ENCODE results near the gene ANKRD13C. TPM values are rescaled to one million over a fixed set of nuclear protein-coding genes. Genes with fewer than 3 reads are reported as not detected.
"Not testable (repeated sequence)": the region's sequence is repeated elsewhere in the genome, so short reads cannot be mapped to it uniquely, and the experiment has no call there.

Gene ANKRD13C
- total RNA-seq, 1 donor from 2014 or later, result 30.2 TPM

GRCh38 chr1:70383483-70383882 lies 29.0 kb upstream of the ANKRD13C start:
- no peak for DNase-seq (ENCODE audit: low spot score in 2 of 2)
- H3K36me3 ChIP-seq, result no peaks in the 10 kb centered on the region
- H3K9me3 ChIP-seq, result no peaks in the 10 kb centered on the region
- intact Hi-C loops (cut with DNase I), result no loop called here
- H3K4me3 ChIP-seq, result no peak overlapping the region
- H3K27me3 ChIP-seq, result no peaks in the 10 kb centered on the region
- no peak overlapping the region for H3K27ac ChIP-seq
- H3K4me1 ChIP-seq, result no peaks in the 10 kb centered on the region
- no peak for TF ChIP-seq CTCF (IDR thresholded peaks at IDR 0.05)

GRCh38 chr1:70382682-70383081 lies 28.2 kb upstream of the ANKRD13C start:
- H3K9me3 ChIP-seq, result no peaks in the 10 kb centered on the region
- H3K4me1 ChIP-seq, result no peaks in the 10 kb centered on the region
- intact Hi-C loops (cut with DNase I), result no loop called here
- no peaks in the 10 kb centered on the region for H3K27me3 ChIP-seq
- no peaks in the 10 kb centered on the region for H3K36me3 ChIP-seq
- TF ChIP-seq CTCF (IDR thresholded peaks at IDR 0.05), result no peak
- H3K27ac ChIP-seq, result no peak overlapping the region
- no peak for DNase-seq (ENCODE audit: low spot score in 2 of 2)
- no peak overlapping the region for H3K4me3 ChIP-seq

GRCh38 chr1:70376196-70376595 lies 21.7 kb upstream of the ANKRD13C start:
- intact Hi-C loops (cut with DNase I), result no loop called here
- no peak overlapping the region for H3K27ac ChIP-seq
- no peak overlapping the region for H3K4me3 ChIP-seq
- no peak for DNase-seq (ENCODE audit: low spot score in 2 of 2)
- TF ChIP-seq CTCF (IDR thresholded peaks at IDR 0.05), result no peak
- H3K27me3 ChIP-seq, result no peaks in the 10 kb centered on the region
- no peaks in the 10 kb centered on the region for H3K9me3 ChIP-seq
- H3K36me3 ChIP-seq, result no peaks in the 10 kb centered on the region
- H3K4me1 ChIP-seq, result no peaks in the 10 kb centered on the region

GRCh38 chr1:70373580-70373979 lies 19.1 kb upstream of the ANKRD13C start:
- H3K36me3 ChIP-seq; H3K4me3 ChIP-seq; intact Hi-C loops (cut with DNase I); H3K27ac ChIP-seq; H3K4me1 ChIP-seq; H3K27me3 ChIP-seq; DNase-seq (ENCODE audit: low spot score in 2 of 2); H3K9me3 ChIP-seq: not testable (repeated sequence)

- no peak for DNase-seq (ENCODE audit: low spot score in 2 of 2)
- peaks cover 0 to 4% of the 10 kb centered on the region in 2 donors for H3K36me3 ChIP-seq
Measured at GRCh38 chr1:70372426-70372825, 17.9 kb upstream of the ANKRD13C start.

GRCh38 chr1:70371586-70371985 lies 17.1 kb upstream of the ANKRD13C start:
- DNase-seq (ENCODE audit: low spot score in 2 of 2); intact Hi-C loops (cut with DNase I): not testable (repeated sequence)

More at GRCh38 chr1:70372426-70372825, 17.9 kb upstream of the ANKRD13C start:
- intact Hi-C loops (cut with DNase I), result no loop called here
- Histone ChIP-seq H3K9me3 (no peaks in the 10 kb centered on the region), H3K4me3 (no peak overlapping the region), H3K27me3 (no peaks in the 10 kb centered on the region), H3K27ac (no peak overlapping the region), H3K4me1 (no peaks in the 10 kb centered on the region)
- no peak for TF ChIP-seq CTCF (IDR thresholded peaks at IDR 0.05)

GRCh38 chr1:70367397-70367796 lies 12.9 kb upstream of the ANKRD13C start:
- H3K27ac ChIP-seq; H3K27me3 ChIP-seq; H3K4me3 ChIP-seq; H3K36me3 ChIP-seq; H3K4me1 ChIP-seq; H3K9me3 ChIP-seq; DNase-seq (ENCODE audit: low spot score in 2 of 2); intact Hi-C loops (cut with DNase I): not testable (repeated sequence)

More at GRCh38 chr1:70371586-70371985, 17.1 kb upstream of the ANKRD13C start:
- not testable (repeated sequence) for H3K4me3 ChIP-seq, H3K27me3 ChIP-seq, H3K36me3 ChIP-seq, H3K4me1 ChIP-seq, H3K27ac ChIP-seq, H3K9me3 ChIP-seq

- H3K36me3 ChIP-seq; H3K4me3 ChIP-seq; H3K27me3 ChIP-seq; H3K9me3 ChIP-seq; DNase-seq (ENCODE audit: low spot score in 2 of 2); H3K27ac ChIP-seq; H3K4me1 ChIP-seq; intact Hi-C loops (cut with DNase I): not testable (repeated sequence)
Measured at GRCh38 chr1:70366997-70367396, 12.5 kb upstream of the ANKRD13C start.

- DNase-seq (ENCODE audit: low spot score in 2 of 2); H3K36me3 ChIP-seq; H3K4me3 ChIP-seq; H3K4me1 ChIP-seq; H3K27me3 ChIP-seq; H3K27ac ChIP-seq; H3K9me3 ChIP-seq; intact Hi-C loops (cut with DNase I): not testable (repeated sequence)
Measured at GRCh38 chr1:70366425-70366952, 12.0 kb upstream of the ANKRD13C start.
